Measurements from ENCODE around the gene SASH3. TPM values are rescaled to one million over a fixed set of nuclear protein-coding genes. Genes with fewer than 3 reads are reported as not detected.
A peak's percentile ranks its signal among the peaks of the same experiment; 100 is the strongest.

Gene SASH3
- polyA plus RNA-seq, 1 donor (not counting 4 experiments of a cell fraction or from before 2014, with no cell fraction given) = 0.09 TPM

DNA sequence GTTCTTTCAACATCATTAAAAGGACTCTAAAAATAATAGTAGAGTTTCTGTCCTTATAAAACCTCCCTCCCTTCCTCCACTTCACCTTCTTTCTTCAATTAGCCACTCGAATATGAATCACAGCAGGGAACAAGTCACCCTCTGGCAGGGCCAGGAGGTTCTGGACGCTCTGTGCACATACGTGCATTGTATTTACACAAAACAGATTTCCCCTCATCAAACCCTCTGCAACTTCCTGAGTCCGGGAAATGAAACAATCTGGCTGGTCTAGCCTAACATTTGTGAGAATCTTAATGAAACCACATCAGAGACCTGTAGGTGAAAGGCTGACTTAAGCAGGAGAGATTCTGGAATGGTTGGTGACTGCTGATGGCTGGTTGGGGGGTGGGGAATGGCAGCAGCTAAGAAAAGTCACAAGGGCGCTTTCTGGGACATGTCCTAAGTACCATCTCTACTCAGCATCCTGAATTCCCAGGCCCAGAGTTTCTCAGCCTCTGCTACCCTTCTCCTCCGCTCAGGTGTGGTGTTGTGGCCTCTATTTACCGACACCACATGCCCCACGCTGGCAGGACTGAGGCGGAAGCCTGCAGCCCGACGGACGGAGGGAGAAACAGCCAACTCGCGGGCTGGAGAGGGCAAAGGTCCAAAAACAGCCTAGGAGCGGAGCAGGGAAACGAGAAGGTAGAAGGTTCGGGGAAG is 62.9 kb downstream of the SASH3 start:
- Histone ChIP-seq H3K4me3 (ENCODE audit: control insufficient read depth in 2 of 3, extremely low read depth in 1 of 3, insufficient read depth in 2 of 3, low read depth in 1 of 3, low read length in 3 of 3) (peak overlapping the region; percentile 72 to 76 (median 74)), H3K36me3 (ENCODE audit: control insufficient read depth in 2 of 2, extremely low read depth in 1 of 2, insufficient read depth in 2 of 2, low read length in 2 of 2) (no peaks in the 10 kb centered on the region), H3K9ac (ENCODE audit: control insufficient read depth, extremely low read depth, insufficient read depth, low read length) (peak overlapping the region; percentile 80), H3K9me3 (ENCODE audit: control insufficient read depth, low read depth, low read length) (no peaks in the 10 kb centered on the region), H4K20me1 (ENCODE audit: control insufficient read depth, extremely low read depth, insufficient read depth, low read length) (no peaks in the 10 kb centered on the region), H3K79me2 (ENCODE audit: control insufficient read depth, insufficient read depth, low read length) (peaks cover 18% of the 10 kb centered on the region), H3K4me1 (ENCODE audit: control insufficient read depth, extremely low read depth, insufficient read depth, low read length) (no peaks in the 10 kb centered on the region), H3K4me2 (ENCODE audit: control insufficient read depth, extremely low read depth, insufficient read depth, low read depth, low read length) (peak overlapping the region; percentile 75), H3K27me3 (ENCODE audit: control insufficient read depth, extremely low read depth, insufficient read depth, low read length) (no peaks in the 10 kb centered on the region), H3K9me1 (ENCODE audit: control insufficient read depth, extremely low read depth, insufficient read depth, low read length) (no peaks in the 10 kb centered on the region), H2AFZ (ENCODE audit: control insufficient read depth, low read length) (peak overlapping the region; percentile 50), H3K27ac (ENCODE audit: control insufficient read depth, insufficient read depth, low read length) (peak overlapping the region; percentile 62)
- FAIRE-seq (no peak), DNase-seq (ENCODE audit: low read depth, low spot score) (no peak)
- TF ChIP-seq, protein P1, sequence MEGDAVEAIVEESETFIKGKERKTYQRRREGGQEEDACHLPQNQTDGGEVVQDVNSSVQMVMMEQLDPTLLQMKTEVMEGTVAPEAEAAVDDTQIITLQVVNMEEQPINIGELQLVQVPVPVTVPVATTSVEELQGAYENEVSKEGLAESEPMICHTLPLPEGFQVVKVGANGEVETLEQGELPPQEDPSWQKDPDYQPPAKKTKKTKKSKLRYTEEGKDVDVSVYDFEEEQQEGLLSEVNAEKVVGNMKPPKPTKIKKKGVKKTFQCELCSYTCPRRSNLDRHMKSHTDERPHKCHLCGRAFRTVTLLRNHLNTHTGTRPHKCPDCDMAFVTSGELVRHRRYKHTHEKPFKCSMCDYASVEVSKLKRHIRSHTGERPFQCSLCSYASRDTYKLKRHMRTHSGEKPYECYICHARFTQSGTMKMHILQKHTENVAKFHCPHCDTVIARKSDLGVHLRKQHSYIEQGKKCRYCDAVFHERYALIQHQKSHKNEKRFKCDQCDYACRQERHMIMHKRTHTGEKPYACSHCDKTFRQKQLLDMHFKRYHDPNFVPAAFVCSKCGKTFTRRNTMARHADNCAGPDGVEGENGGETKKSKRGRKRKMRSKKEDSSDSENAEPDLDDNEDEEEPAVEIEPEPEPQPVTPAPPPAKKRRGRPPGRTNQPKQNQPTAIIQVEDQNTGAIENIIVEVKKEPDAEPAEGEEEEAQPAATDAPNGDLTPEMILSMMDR (optimal IDR thresholded peaks at IDR 0.05 in 1 of 3, IDR thresholded peaks at IDR 0.05 in 1 of 3, conservative IDR thresholded peaks at IDR 0.05 in 1 of 3; ENCODE audit: extremely low read depth in 1 of 3, insufficient read depth in 2 of 3, low read length in 3 of 3) = no peak
- dilution Hi-C loops (cut with MboI; ENCODE audit: extremely low pct_ligation_motif_present, low sequenced_read_pairs) = no loop called here

DNA sequence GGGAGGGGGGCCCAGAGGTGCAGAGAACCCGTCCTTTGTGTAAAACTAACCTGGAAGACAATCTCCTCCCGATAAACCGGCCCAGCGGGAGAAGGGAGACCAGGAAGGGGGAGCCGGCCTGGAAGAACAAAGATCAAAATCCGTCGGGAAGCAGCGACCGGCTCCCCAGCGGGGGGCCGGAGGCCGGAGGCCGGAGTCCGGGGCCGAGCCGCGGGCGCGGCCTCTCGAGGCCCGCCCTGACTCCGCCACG is 63.4 kb downstream of the SASH3 start:
- Histone ChIP-seq H3K9me3 (ENCODE audit: control insufficient read depth, low read depth, low read length) (no peaks in the 10 kb centered on the region), H2AFZ (ENCODE audit: control insufficient read depth, low read length) (peak overlapping the region; percentile 50), H3K27me3 (ENCODE audit: control insufficient read depth, extremely low read depth, insufficient read depth, low read length) (no peaks in the 10 kb centered on the region), H3K79me2 (ENCODE audit: control insufficient read depth, insufficient read depth, low read length) (peaks cover 18% of the 10 kb centered on the region), H3K4me2 (ENCODE audit: control insufficient read depth, extremely low read depth, insufficient read depth, low read depth, low read length) (peak overlapping the region; percentile 75), H3K4me3 (ENCODE audit: control insufficient read depth in 2 of 3, extremely low read depth in 1 of 3, insufficient read depth in 2 of 3, low read depth in 1 of 3, low read length in 3 of 3) (peak overlapping the region; percentile 72 to 76 (median 74)), H3K4me1 (ENCODE audit: control insufficient read depth, extremely low read depth, insufficient read depth, low read length) (no peaks in the 10 kb centered on the region), H3K9ac (ENCODE audit: control insufficient read depth, extremely low read depth, insufficient read depth, low read length) (peak overlapping the region; percentile 80), H4K20me1 (ENCODE audit: control insufficient read depth, extremely low read depth, insufficient read depth, low read length) (no peaks in the 10 kb centered on the region), H3K36me3 (ENCODE audit: control insufficient read depth in 2 of 2, extremely low read depth in 1 of 2, insufficient read depth in 2 of 2, low read length in 2 of 2) (no peaks in the 10 kb centered on the region), H3K9me1 (ENCODE audit: control insufficient read depth, extremely low read depth, insufficient read depth, low read length) (no peaks in the 10 kb centered on the region), H3K27ac (ENCODE audit: control insufficient read depth, insufficient read depth, low read length) (peak overlapping the region; percentile 62)
- dilution Hi-C loops (cut with MboI; ENCODE audit: extremely low pct_ligation_motif_present, low sequenced_read_pairs) = no loop called here
- DNase-seq (ENCODE audit: low read depth, low spot score) (no peak), FAIRE-seq (no peak)
- no peak for TF ChIP-seq EZH2 (IDR thresholded peaks at IDR 0.05; ENCODE audit: low read length)
- TF ChIP-seq, protein P1 (optimal IDR thresholded peaks at IDR 0.05 in 1 of 3, IDR thresholded peaks at IDR 0.05 in 1 of 3, conservative IDR thresholded peaks at IDR 0.05 in 1 of 3; ENCODE audit: extremely low read depth in 1 of 3, insufficient read depth in 2 of 3, low read length in 3 of 3) = no peak
